ENCODE results near the gene STEEP1. TPM values are rescaled to one million over a fixed set of nuclear protein-coding genes. Genes with fewer than 3 reads are reported as not detected.
A peak's percentile ranks its signal among the peaks of the same experiment; 100 is the strongest.

The STEEP1 gene
- total and polyA plus RNA-seq, 10 donors, result 11.0 to 31.6 (median 22.1) TPM

DNA sequence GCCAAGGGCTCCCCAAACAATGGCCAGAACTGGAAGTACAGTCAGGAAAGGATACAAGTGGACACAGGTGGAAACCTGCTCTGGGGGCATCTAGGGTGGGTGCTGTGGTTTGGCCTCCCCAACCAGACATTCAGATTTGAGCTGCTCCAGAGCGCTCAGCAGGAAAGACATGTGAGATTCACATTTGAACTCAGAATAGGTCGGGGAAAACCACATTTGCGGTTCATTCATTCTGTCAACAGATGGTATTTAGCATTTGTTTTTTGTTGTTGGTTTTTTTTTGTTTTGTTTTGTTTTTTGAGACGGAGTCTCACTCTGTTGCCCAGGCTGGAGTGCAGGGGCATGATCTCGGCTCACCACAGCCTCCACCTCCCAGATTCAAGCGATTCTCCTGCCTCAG is 44.0 kb downstream of the STEEP1 start:
- DNase-seq, result no peak
- Histone ChIP-seq H3K27ac (no peak overlapping the region), H3K36me3 (no peaks in the 10 kb centered on the region), H3K27me3 (replicated peaks in 1 of 7) (no peaks in the 10 kb centered on the region), H3K9me3 (no peaks in the 10 kb centered on the region), H3K4me1 (peaks cover 0 to 3% (median 0%) of the 10 kb centered on the region in 6 donors), H3K4me3 (no peak overlapping the region)
- intact Hi-C loops (cut with DNase I; ENCODE audit: low total_unique reads), result no loop called here
- WGBS, 5 donors, result 74 to 88% (median 82%) methylated on average over 6 of the region's 6 CpGs
- TF ChIP-seq POLR2AphosphoS5 (IDR thresholded peaks at IDR 0.05) (no peak), POLR2A (IDR thresholded peaks at IDR 0.05) (no peak)
- TF ChIP-seq, protein P1, sequence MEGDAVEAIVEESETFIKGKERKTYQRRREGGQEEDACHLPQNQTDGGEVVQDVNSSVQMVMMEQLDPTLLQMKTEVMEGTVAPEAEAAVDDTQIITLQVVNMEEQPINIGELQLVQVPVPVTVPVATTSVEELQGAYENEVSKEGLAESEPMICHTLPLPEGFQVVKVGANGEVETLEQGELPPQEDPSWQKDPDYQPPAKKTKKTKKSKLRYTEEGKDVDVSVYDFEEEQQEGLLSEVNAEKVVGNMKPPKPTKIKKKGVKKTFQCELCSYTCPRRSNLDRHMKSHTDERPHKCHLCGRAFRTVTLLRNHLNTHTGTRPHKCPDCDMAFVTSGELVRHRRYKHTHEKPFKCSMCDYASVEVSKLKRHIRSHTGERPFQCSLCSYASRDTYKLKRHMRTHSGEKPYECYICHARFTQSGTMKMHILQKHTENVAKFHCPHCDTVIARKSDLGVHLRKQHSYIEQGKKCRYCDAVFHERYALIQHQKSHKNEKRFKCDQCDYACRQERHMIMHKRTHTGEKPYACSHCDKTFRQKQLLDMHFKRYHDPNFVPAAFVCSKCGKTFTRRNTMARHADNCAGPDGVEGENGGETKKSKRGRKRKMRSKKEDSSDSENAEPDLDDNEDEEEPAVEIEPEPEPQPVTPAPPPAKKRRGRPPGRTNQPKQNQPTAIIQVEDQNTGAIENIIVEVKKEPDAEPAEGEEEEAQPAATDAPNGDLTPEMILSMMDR (IDR thresholded peaks at IDR 0.05 in 8 of 11, conservative IDR thresholded peaks at IDR 0.05 in 3 of 11), result no peak

DNA sequence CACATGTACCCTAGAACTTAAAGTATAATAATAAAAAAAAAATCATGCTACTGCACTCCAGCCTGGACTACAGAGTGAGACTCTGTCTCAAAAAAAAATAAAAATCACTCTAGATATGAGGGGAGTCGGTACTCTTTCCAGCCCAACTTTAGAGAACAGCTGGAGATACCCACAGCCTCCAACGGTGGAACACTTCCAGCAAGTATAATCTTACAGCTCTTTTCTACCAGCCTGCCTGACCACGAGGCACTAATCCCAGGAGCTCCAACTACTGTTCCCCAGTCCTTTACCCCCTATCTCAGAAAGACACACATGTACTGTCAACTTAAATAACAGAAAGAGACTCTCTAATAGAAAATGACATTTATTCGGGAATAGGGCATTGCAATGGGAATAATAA is 46.8 kb downstream of the STEEP1 start:
- Histone ChIP-seq H3K36me3 (no peaks in the 10 kb centered on the region), H3K4me3 (no peak overlapping the region), H3K9me3 (no peaks in the 10 kb centered on the region), H3K27ac (no peak overlapping the region), H3K27me3 (replicated peaks in 1 of 7) (no peaks in the 10 kb centered on the region), H3K4me1 (peaks cover 0 to 5% (median 0%) of the 10 kb centered on the region in 6 donors)
- intact Hi-C loops (cut with DNase I; ENCODE audit: low total_unique reads), result loop anchor here (5.0 kb wide), 1 partner anchor 209 kb away; no protein-coding TSS in a partner anchor
- WGBS, 5 donors, result 79 to 88% (median 82%) methylated on average over 4 of the region's 4 CpGs
- TF ChIP-seq, protein P1 (IDR thresholded peaks at IDR 0.05 in 8 of 11, conservative IDR thresholded peaks at IDR 0.05 in 3 of 11), result no peak
- TF ChIP-seq POLR2A (IDR thresholded peaks at IDR 0.05), result no peak
- TF ChIP-seq POLR2AphosphoS5 (IDR thresholded peaks at IDR 0.05), result no peak
- DNase-seq, result no peak

DNA sequence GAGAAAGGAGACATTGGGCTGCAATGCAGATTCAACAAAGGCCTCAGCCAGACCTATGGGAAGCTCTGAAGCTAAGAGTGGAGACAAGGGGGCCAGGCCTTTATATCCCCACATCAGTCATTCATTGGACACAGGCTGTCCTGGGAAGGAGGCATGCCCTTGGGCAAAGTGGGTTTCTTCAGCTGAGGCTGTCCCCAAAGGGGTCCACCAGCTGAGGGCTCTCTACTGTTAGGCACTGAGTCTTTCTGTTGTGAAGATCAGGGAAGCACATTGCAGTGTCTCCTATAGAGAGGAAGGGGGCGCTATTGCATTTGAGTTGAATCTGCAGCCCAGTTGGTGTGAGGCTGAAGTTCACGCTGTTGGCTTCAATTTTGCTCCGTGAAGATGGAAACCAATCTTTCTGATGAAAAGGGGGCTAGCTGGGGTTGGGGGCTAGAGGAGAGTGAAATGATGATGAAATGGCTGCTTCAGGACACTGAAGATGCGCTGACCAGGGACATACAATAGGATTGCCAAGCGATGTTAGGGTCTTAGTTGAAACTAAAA is 49.0 kb downstream of the STEEP1 start:
- WGBS, 5 donors, result 34 to 44% (median 35%) methylated on average over 4 to 5 of the region's 5 CpGs
- H3K36me3 ChIP-seq, result no peaks in the 10 kb centered on the region
- no peaks in the 10 kb centered on the region for H3K27me3 ChIP-seq (replicated peaks in 1 of 7)
- H3K27ac ChIP-seq, result no peak overlapping the region
- TF ChIP-seq POLR2AphosphoS5 (IDR thresholded peaks at IDR 0.05), result no peak
- TF ChIP-seq, protein P1 (IDR thresholded peaks at IDR 0.05 in 8 of 11, conservative IDR thresholded peaks at IDR 0.05 in 3 of 11), result peak; percentile 70 to 90 (median 83)
- TF ChIP-seq POLR2A (IDR thresholded peaks at IDR 0.05), result no peak
- intact Hi-C loops (cut with DNase I; ENCODE audit: low total_unique reads), result loop anchor here (5.0 kb wide), 1 partner anchor 211 kb away; no protein-coding TSS in a partner anchor
- H3K4me3 ChIP-seq, result no peak overlapping the region
- H3K4me1 ChIP-seq, result peaks cover 0 to 5% (median 0%) of the 10 kb centered on the region in 6 donors
- no peaks in the 10 kb centered on the region for H3K9me3 ChIP-seq
- no peak for DNase-seq

DNA sequence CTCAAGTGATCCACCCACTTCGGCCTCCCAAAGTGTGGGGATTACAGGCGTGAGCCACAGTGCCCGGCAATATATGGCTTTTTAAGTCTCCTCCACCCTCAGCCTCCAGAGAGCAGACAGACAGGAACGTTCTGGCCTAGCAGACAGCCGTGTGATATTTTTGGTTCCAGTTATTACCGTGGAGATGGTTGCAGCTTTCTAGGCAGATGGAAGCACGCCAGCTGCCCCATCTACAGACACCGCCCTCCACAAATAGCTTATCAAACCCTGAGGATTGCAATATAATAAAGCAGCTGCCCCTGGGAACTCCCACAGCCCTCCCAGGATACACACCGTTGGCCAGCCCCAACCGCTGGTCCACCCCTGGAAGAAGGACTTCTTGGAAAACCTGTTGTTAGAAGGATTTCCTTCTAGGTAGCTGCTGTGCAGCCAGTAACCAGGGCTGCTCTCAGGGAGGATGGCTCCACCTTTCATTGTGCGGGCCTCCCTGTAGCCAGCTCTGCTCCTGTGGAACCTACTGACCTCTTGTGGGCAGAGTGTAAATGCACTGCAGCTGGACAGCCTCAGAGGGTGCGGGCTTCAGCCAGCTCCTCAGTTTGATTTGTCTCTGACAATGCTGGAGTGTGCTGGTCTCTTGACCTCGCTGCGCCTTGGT is 52.9 kb downstream of the STEEP1 start:
- 40 to 65% (median 58%) methylated on average over 5 to 14 of the region's 14 CpGs for WGBS, 5 donors
- Histone ChIP-seq H3K27ac (no peak overlapping the region), H3K4me1 (peaks cover 0 to 5% (median 0%) of the 10 kb centered on the region in 6 donors), H3K4me3 (no peak overlapping the region), H3K36me3 (no peaks in the 10 kb centered on the region), H3K27me3 (replicated peaks in 1 of 7) (no peaks in the 10 kb centered on the region), H3K9me3 (no peaks in the 10 kb centered on the region)
- DNase-seq, result no peak
- TF ChIP-seq, protein P1 (IDR thresholded peaks at IDR 0.05 in 8 of 11, conservative IDR thresholded peaks at IDR 0.05 in 3 of 11), result peak in 9 of 11 experiments; percentile 17 to 64 (median 44)
- no peak for TF ChIP-seq POLR2A (IDR thresholded peaks at IDR 0.05)
- intact Hi-C loops (cut with DNase I; ENCODE audit: low total_unique reads), result no loop called here

Data from spleen (tissue), 11 donors.